Endothelial cell of umbilical vein (primary cell): ENCODE measurements around the gene ACO2.

Source experiments
- MYC ChIP-seq: IDR thresholded peaks from one replicate; pipeline ENCODE4 v1.6.1; 2011; ENCODE audit warnings: mild to moderate bottlenecking, low read depth, low read length
- POLR2A ChIP-seq: IDR thresholded peaks from 2 replicates; pipeline ENCODE4 v1.6.1; 2012; ENCODE audit warnings: low read depth, mild to moderate bottlenecking, control low read depth, low read length
- POLR2AphosphoS5 ChIP-seq: IDR thresholded peaks from 2 replicates; pipeline ENCODE4 v1.6.1; 2012; ENCODE audit warnings: low read depth, mild to moderate bottlenecking, control low read depth, low read length, moderate library complexity; ENCODE audit not compliant: insufficient read depth
- TF ChIP-seq, protein P1 (sequence below): IDR thresholded peaks from 2 replicates; pipeline ENCODE4 v1.6.1; 2011; ENCODE audit not compliant: insufficient read depth, insufficient read length
- TF ChIP-seq, protein P2 (sequence below), 2 donors: IDR thresholded peaks; 1 replicate in 1 of 2; 2 replicates in 1 of 2; pipeline ENCODE4 v1.5.1; 2011; ENCODE audit warnings: low read length in 2 of 2, mild to moderate bottlenecking in 2 of 2, moderate library complexity in 2 of 2, control low read depth in 1 of 2, inconsistent platforms in 1 of 2, low read depth in 1 of 2; ENCODE audit not compliant: insufficient read depth in 1 of 2; ENCODE audit errors: extremely low read depth in 1 of 2

DNA sequence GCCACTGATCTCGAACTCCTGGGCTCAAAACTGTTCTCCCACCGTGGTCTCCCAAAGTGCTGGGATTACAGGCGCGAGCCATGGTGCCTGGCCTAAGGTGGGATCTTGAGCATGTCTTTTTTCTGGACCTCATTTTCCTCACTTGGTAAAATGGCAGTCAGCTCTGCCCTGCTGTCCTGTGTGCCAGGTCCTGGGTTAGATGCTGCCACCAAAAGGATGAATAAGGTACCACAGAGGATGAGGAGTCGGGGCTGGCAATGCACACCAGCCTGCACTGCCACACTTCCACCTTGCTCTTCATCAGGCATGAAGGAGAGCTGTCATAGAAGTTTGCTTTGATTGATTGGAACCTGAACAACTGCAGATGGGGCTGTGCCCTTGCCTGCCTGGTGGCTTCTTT, 32.3 kb downstream of the ACO2 start:
- TF ChIP-seq, protein P1, sequence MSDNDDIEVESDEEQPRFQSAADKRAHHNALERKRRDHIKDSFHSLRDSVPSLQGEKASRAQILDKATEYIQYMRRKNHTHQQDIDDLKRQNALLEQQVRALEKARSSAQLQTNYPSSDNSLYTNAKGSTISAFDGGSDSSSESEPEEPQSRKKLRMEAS = no peak
- TF ChIP-seq, protein P2, sequence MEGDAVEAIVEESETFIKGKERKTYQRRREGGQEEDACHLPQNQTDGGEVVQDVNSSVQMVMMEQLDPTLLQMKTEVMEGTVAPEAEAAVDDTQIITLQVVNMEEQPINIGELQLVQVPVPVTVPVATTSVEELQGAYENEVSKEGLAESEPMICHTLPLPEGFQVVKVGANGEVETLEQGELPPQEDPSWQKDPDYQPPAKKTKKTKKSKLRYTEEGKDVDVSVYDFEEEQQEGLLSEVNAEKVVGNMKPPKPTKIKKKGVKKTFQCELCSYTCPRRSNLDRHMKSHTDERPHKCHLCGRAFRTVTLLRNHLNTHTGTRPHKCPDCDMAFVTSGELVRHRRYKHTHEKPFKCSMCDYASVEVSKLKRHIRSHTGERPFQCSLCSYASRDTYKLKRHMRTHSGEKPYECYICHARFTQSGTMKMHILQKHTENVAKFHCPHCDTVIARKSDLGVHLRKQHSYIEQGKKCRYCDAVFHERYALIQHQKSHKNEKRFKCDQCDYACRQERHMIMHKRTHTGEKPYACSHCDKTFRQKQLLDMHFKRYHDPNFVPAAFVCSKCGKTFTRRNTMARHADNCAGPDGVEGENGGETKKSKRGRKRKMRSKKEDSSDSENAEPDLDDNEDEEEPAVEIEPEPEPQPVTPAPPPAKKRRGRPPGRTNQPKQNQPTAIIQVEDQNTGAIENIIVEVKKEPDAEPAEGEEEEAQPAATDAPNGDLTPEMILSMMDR (IDR thresholded peaks at IDR 0.05; ENCODE audit: extremely low read depth in 1 of 2, insufficient read depth in 1 of 2, low read depth in 1 of 2, low read length in 2 of 2) = peak in 1 of 2 donors; percentile 25
- TF ChIP-seq MYC = no peak
- no peak for TF ChIP-seq POLR2AphosphoS5
- TF ChIP-seq POLR2A = no peak
